Measurements from ENCODE around the gene ARL4C. TPM values are rescaled to one million over a fixed set of nuclear protein-coding genes. Genes with fewer than 3 reads are reported as not detected.

ARL4C gene
- total RNA-seq, 2 experiments from 2014 or later, result 469 to 471 TPM

DNA sequence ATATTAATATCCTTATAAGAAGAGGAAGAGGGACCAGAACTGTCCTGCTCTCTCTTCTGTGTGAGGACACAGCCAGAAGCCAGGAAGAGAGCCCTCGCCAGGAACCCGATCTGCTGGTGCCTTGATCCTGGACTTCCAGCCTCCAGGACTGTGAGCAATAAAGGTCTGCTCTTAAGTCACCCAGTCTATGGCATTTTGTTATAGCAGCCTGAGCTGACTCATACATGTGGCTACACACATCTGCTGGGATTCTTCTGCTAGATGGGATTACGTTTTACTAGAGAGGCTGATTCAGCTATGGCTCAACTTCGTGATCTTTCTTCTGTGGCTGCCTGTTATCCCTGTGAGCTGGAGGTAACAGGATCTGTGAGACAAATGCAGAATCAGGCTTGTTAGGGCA is 29.6 kb downstream of the ARL4C start:
- Mint-ChIP-seq H3K36me3 (ENCODE audit: low read depth) (no peaks in the 10 kb centered on the region), H3K27ac (peak overlapping the region; percentile 89), H3K4me1 (ENCODE audit: low read depth) (peaks cover 66% of the 10 kb centered on the region), H3K9me3 (no peaks in the 10 kb centered on the region), H3K27me3 (no peaks in the 10 kb centered on the region), H3K4me3 (no peak overlapping the region)
- CTCF ChIA-PET, result interaction anchor here (1.6 kb wide), 2 partner anchors 16 to 21 kb away, joined by 3 to 4 read pairs; no protein-coding TSS in a partner anchor
- ATAC-seq (ENCODE audit: poor library complexity), result no peak
- intact Hi-C loops (cut with DNase I, micrococcal nuclease), result no loop called here
- POLR2A ChIA-PET, result interaction anchor here (4.2 to 11.7 kb wide), 3 partner anchors 16 to 22 kb away, joined by 20 to 230 read pairs (median 47); no protein-coding TSS in a partner anchor
- peaks cover 0 to 4% of the 10 kb centered on the region in 2 experiments for H3K9me3 ChIP-seq (ENCODE audit: control insufficient read depth in 1 of 2, insufficient read depth in 1 of 2, low read length in 2 of 2)
- no peak for DNase-seq
- peaks cover 47% of the 10 kb centered on the region for H3K4me1 ChIP-seq (ENCODE audit: insufficient read depth, low read length)
- no peak overlapping the region for H3K4me3 ChIP-seq (ENCODE audit: low read length)
- no peak overlapping the region for H3K27ac ChIP-seq (ENCODE audit: low read depth in 1 of 2, low read length in 2 of 2)
- no peak for TF ChIP-seq CTCF (IDR thresholded peaks at IDR 0.05)
- H3K36me3 ChIP-seq (ENCODE audit: insufficient read depth, low read length), result no peaks in the 10 kb centered on the region
- no peaks in the 10 kb centered on the region for H3K27me3 ChIP-seq (ENCODE audit: control insufficient read depth in 1 of 2, insufficient read depth in 2 of 2, low read length in 2 of 2)

DNA sequence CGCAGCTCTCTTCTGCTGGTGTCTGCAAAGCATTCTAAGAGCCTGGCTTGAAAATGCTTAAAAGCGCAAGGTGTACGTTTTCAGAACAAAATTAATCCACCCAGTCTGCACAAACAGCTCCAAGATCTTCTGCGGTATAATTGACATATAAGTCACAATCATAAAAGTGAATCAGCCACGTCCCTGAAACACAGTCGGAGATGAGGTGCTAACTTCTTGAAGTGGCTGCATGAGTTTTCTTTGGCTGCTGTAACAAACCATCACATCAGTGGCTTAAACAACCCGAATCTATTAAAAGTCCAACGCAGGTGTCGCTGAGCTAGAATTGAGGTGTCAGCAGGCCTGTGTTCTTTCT is 32.6 kb downstream of the ARL4C start:
- H3K9me3 ChIP-seq (ENCODE audit: control insufficient read depth in 1 of 2, insufficient read depth in 1 of 2, low read length in 2 of 2), result no peaks in the 10 kb centered on the region
- TF ChIP-seq CTCF (IDR thresholded peaks at IDR 0.05), result no peak
- Mint-ChIP-seq H3K27me3 (no peaks in the 10 kb centered on the region), H3K27ac (peak overlapping the region; percentile 89), H3K4me3 (peak overlapping the region; percentile 84), H3K36me3 (ENCODE audit: low read depth) (no peaks in the 10 kb centered on the region), H3K4me1 (ENCODE audit: low read depth) (peaks cover 82% of the 10 kb centered on the region), H3K9me3 (no peaks in the 10 kb centered on the region)
- no peaks in the 10 kb centered on the region for H3K36me3 ChIP-seq (ENCODE audit: insufficient read depth, low read length)
- H3K4me1 ChIP-seq (ENCODE audit: insufficient read depth, low read length), result peaks cover 70% of the 10 kb centered on the region
- POLR2A ChIA-PET, result interaction anchor here (0.8 to 11.7 kb wide), 19 partner anchors 9 to 474 kb away, joined by 3 to 230 read pairs (median 9); partner anchors contain the start of gene ARL4C
- H3K27ac ChIP-seq (ENCODE audit: low read depth in 1 of 2, low read length in 2 of 2), result peak overlapping the region; percentile 81 to 93
- H3K27me3 ChIP-seq (ENCODE audit: control insufficient read depth in 1 of 2, insufficient read depth in 2 of 2, low read length in 2 of 2), result no peaks in the 10 kb centered on the region
- ATAC-seq (ENCODE audit: poor library complexity) (no peak), DNase-seq (peak in 2 of 14 experiments; percentile 21 to 27)
- CTCF ChIA-PET, result interaction anchor here (0.8 to 2.5 kb wide), 12 partner anchors 12 to 327 kb away, joined by 3 to 13 read pairs (median 4); no protein-coding TSS in a partner anchor
- H3K4me3 ChIP-seq (ENCODE audit: low read length), result peak overlapping the region; percentile 25
- intact Hi-C loops (cut with DNase I, micrococcal nuclease), result loop anchor here (1.0 to 5.0 kb wide), 8 partner anchors 12 to 172 kb away; no protein-coding TSS in a partner anchor

- Histone ChIP-seq H3K4me3 (ENCODE audit: low read length) (peak overlapping the region; percentile 25), H3K27me3 (ENCODE audit: control insufficient read depth in 1 of 2, insufficient read depth in 2 of 2, low read length in 2 of 2) (no peaks in the 10 kb centered on the region), H3K9me3 (ENCODE audit: control insufficient read depth in 1 of 2, insufficient read depth in 1 of 2, low read length in 2 of 2) (no peaks in the 10 kb centered on the region), H3K4me1 (ENCODE audit: insufficient read depth, low read length) (peaks cover 72% of the 10 kb centered on the region), H3K36me3 (ENCODE audit: insufficient read depth, low read length) (no peaks in the 10 kb centered on the region), H3K27ac (ENCODE audit: low read depth in 1 of 2, low read length in 2 of 2) (peak overlapping the region; percentile 81 to 93)
- ATAC-seq (ENCODE audit: poor library complexity), result peak; percentile 89
- H3K36me3 Mint-ChIP-seq (ENCODE audit: low read depth), result no peaks in the 10 kb centered on the region
- no peaks in the 10 kb centered on the region for H3K9me3 Mint-ChIP-seq
- intact Hi-C loops (cut with DNase I, micrococcal nuclease), result loop anchor here (1.0 to 5.0 kb wide), 8 partner anchors 11 to 171 kb away; no protein-coding TSS in a partner anchor
- no peaks in the 10 kb centered on the region for H3K27me3 Mint-ChIP-seq
- POLR2A ChIA-PET, result interaction anchor here (0.8 to 11.7 kb wide), 18 partner anchors 9 to 473 kb away, joined by 3 to 230 read pairs (median 9); partner anchors contain the start of gene ARL4C
- H3K27ac Mint-ChIP-seq, result peak overlapping the region; percentile 89
- peaks cover 82% of the 10 kb centered on the region for H3K4me1 Mint-ChIP-seq (ENCODE audit: low read depth)
- CTCF ChIA-PET, result interaction anchor here (0.8 to 2.0 kb wide), 11 partner anchors 11 to 326 kb away, joined by 3 to 13 read pairs (median 4); no protein-coding TSS in a partner anchor
- DNase-seq, result peak; percentile 64 to 93 (median 77)
- H3K4me3 Mint-ChIP-seq, result peak overlapping the region; percentile 84
- no peak for TF ChIP-seq CTCF (IDR thresholded peaks at IDR 0.05)
Observed at GRCh38 chr2:234463626-234464290, 33.1 kb downstream of the ARL4C start.

Measured in CD4-positive, alpha-beta T cell (primary cell).